Duodenal mucosa (tissue), 2 donors: Measurements from ENCODE around the gene SLC66A2.

Experiments used
- H3K27ac ChIP-seq: one replicate; pipeline ENCODE4 v1.7.0; 2013; ENCODE audit warnings: low read depth, low read length
- H3K27me3 ChIP-seq, 2 donors: one replicate each; pipeline ENCODE4 v1.7.0; 2013; ENCODE audit warnings: low read length in 2 of 2, control low read depth in 1 of 2; ENCODE audit not compliant: insufficient read depth in 2 of 2, control insufficient read depth in 1 of 2
- H3K36me3 ChIP-seq, 2 donors: one replicate each; pipeline ENCODE4 v1.7.0; 2013; ENCODE audit warnings: low read length in 2 of 2, control low read depth in 1 of 2; ENCODE audit not compliant: insufficient read depth in 2 of 2, control insufficient read depth in 1 of 2
- H3K4me1 ChIP-seq, 2 donors: one replicate each; pipeline ENCODE4 v1.7.0; 2013; ENCODE audit warnings: low read length in 2 of 2, control low read depth in 1 of 2; ENCODE audit not compliant: insufficient read depth in 2 of 2, control insufficient read depth in 1 of 2
- H3K4me3 ChIP-seq, 2 donors: one replicate each; pipeline ENCODE4 v1.7.0; 2013; ENCODE audit warnings: low read length in 2 of 2, low read depth in 1 of 2
- H3K9ac ChIP-seq, 2 donors: one replicate each; pipeline ENCODE4 v1.7.0; 2013; ENCODE audit warnings: low read length in 2 of 2, low read depth in 1 of 2
- H3K9me3 ChIP-seq, 2 donors: one replicate each; pipeline ENCODE4 v1.7.0; 2013; ENCODE audit warnings: low read length in 2 of 2, control low read depth in 1 of 2; ENCODE audit not compliant: control insufficient read depth in 1 of 2

Gene SLC66A2

DNA sequence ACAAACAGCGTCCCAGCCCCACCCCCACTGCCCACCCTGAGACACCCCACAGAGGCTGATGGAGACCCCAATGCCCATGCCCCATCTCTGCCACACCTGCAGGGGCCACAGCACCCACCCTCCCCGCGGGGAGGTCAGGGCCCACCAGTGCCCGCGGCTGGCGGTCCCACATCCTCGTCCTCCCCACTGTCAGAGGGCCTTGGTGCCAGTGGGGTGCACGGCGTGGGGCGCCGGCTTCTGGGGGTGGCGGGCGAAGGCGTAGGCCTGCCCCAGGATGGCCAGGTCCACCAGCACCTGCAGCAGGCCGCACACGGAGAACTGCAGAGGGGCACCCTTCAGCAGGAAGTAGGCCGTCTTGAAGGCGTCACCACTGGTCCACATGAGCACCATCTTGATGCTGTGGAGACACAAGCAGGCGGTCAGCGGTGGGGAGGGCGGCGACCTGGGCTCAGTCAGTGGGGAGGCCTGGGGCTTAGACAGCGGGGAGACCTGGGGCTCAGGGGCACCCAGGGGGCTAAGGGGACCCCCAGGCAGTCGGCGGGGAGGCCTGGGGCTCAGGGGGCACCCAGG lies 47.6 kb downstream of the SLC66A2 start:
- Histone ChIP-seq H3K9me3 (peaks cover 0 to 10% of the 10 kb centered on the region in 2 donors), H3K4me1 (no peaks in the 10 kb centered on the region), H3K4me3 (no peak overlapping the region), H3K27ac (no peak overlapping the region), H3K36me3 (peaks cover 0 to 12% of the 10 kb centered on the region in 2 donors), H3K9ac (no peak overlapping the region), H3K27me3 (no peaks in the 10 kb centered on the region)

DNA sequence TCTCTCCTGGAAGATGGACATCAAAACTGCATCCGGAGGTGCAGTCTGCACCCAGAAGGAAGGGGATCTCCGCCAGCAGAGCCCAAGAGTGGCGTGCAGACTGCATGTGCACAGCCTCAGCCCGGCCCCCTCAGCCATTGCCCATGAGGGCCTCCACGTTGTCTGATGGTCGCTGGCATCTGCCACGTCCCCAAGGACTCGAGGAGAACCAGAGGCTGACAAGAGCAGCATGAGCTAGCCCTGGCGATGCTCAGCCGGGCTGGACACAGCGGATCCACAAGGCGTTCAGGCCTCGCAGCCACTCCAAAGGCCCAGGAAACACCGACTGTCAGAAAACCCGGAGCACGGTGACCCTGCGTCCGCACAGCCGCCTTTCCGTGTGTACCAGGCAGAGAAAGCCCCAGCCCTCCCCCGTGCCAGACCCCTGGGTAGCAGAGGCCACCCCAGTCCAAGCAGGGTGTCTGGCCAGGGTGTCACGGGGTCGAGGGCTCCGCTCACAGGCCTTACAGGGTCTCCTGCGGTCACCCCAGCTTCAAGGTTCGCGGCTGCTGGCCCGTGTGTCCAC lies 48.3 kb downstream of the SLC66A2 start:
- Histone ChIP-seq H3K27me3 (no peaks in the 10 kb centered on the region), H3K36me3 (peaks cover 0 to 11% of the 10 kb centered on the region in 2 donors), H3K9me3 (peaks cover 3 to 11% of the 10 kb centered on the region in 2 donors)

DNA sequence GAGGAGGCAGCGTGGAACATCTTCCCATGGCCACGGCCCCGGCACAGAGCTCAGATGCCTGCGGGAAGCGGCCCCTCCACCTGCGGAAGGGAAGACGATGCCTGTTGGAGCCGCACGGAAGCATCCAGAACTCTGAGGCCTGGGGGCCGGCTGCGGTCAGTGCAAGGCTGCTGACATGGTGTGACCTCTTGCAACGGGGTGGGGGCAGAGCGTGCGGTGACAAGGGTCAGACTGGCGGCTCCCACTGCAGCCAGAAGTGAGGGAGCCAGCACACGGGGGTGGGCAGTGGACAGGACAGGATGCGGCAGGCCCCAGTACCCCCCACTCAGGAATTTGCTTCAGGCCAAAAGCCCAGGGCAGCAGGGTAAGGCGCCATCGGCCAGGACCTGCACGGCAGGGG lies 48.8 kb downstream of the SLC66A2 start:
- Histone ChIP-seq H3K4me1 (no peaks in the 10 kb centered on the region), H3K27ac (no peak overlapping the region), H3K9ac (no peak overlapping the region), H3K36me3 (peaks cover 0 to 11% of the 10 kb centered on the region in 2 donors), H3K9me3 (peaks cover 8 to 16% of the 10 kb centered on the region in 2 donors), H3K27me3 (no peaks in the 10 kb centered on the region), H3K4me3 (no peak overlapping the region)

More for the DNA sequence above, 48.3 kb downstream of the SLC66A2 start:
- Histone ChIP-seq H3K9ac (no peak overlapping the region), H3K4me1 (no peaks in the 10 kb centered on the region), H3K4me3 (no peak overlapping the region), H3K27ac (no peak overlapping the region)

DNA sequence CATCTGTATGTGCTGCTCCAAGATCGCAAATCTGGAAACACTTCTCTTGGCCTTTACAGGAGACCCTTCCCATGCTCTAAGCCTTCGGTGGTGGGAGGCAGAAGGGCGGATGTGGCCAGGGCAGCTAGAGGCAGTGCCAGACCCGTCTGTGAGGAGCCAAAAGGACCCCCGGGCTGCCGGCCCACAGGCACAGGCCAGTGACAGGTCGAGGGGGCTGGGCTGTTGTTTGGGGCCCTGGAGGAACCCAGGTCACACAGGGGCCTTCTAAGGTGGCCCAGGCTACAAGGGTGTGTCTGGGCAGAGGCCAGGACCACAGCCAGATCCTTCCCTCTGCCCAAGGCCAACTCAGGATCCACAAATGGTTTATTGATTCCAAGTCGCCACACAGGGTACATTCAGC lies 49.4 kb downstream of the SLC66A2 start:
- H3K9me3 ChIP-seq = peaks cover 14 to 22% of the 10 kb centered on the region in 2 donors
- peaks cover 0 to 11% of the 10 kb centered on the region in 2 donors for H3K36me3 ChIP-seq
- no peak overlapping the region for H3K27ac ChIP-seq

DNA sequence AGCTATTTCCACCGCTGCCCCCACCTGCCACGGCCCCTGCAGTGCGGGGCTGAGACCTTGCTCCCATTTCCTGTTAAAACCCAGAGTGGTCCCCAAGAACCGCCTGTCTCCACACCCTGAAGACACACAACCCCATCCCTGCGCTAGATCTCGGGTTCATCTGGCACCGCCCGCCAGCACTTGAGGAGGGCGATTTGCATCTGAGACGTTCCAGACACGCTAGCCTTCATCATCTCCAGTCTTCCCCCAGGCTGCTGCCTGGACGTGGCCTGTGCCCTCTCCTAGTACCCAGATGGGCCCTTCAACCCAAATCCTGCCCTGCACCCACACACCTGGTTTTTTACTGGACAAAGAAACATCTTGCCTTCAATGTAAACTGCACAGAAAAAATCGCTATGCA lies 49.8 kb downstream of the SLC66A2 start:
- Histone ChIP-seq H3K4me3 (no peak overlapping the region), H3K9me3 (peaks cover 18 to 26% of the 10 kb centered on the region in 2 donors), H3K27ac (no peak overlapping the region), H3K36me3 (peaks cover 0 to 11% of the 10 kb centered on the region in 2 donors), H3K9ac (no peak overlapping the region), H3K27me3 (no peaks in the 10 kb centered on the region), H3K4me1 (no peaks in the 10 kb centered on the region)

More for the DNA sequence above, 49.4 kb downstream of the SLC66A2 start:
- Histone ChIP-seq H3K4me1 (no peaks in the 10 kb centered on the region), H3K9ac (no peak overlapping the region), H3K4me3 (no peak overlapping the region), H3K27me3 (no peaks in the 10 kb centered on the region)

DNA sequence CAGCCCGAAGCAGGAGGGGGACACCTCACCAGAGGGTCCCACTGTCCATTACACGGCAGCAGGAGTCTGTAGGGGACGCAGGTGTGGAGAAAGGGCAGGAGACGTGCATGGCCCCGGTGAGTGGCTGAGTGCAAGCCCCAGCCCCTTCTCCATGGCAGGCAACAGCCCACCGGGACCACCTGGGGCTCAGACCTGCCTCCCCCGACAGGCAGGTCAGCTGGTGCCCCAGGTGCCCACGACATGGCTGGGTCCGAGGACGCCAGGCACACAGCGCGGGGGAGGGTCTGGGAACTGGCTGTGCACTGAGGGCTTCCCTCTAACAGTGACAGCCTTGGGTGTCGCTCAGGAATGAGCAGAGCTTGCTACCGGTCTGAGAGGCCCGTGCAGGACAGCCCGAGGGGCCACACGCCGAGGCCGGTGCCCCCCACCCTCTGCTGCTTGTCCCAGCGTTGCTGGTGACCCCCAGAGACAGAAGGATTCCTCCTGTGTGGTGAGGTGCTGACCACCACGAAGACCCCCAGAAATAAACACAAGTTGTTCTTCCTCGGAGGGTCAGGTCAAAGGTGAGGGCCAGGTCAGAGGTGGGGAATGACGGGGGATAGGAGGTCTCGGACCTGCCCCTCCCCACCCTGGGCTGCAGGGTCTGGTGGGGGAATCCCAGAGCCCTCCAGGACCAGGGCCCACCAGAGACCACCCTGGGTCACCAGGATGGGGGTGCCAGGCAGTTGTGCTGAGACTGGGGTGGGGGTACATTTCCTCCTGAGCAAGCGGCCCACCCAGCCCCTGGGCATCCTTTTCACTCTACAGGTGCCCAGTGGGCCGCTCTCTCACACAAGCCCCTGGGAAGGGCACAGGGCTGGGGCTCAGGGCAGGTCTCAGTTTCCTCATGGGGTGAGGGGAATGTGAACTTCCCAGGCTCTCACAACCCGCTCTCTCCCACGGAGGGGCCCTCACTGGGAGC lies 50.6 kb downstream of the SLC66A2 start:
- no peak overlapping the region for H3K27ac ChIP-seq
- H3K4me3 ChIP-seq = no peak overlapping the region
- H3K36me3 ChIP-seq = peaks cover 0 to 11% of the 10 kb centered on the region in 2 donors
- peaks cover 24 to 31% of the 10 kb centered on the region in 2 donors for H3K9me3 ChIP-seq
- H3K27me3 ChIP-seq = no peaks in the 10 kb centered on the region
- no peak overlapping the region for H3K9ac ChIP-seq
- no peaks in the 10 kb centered on the region for H3K4me1 ChIP-seq

DNA sequence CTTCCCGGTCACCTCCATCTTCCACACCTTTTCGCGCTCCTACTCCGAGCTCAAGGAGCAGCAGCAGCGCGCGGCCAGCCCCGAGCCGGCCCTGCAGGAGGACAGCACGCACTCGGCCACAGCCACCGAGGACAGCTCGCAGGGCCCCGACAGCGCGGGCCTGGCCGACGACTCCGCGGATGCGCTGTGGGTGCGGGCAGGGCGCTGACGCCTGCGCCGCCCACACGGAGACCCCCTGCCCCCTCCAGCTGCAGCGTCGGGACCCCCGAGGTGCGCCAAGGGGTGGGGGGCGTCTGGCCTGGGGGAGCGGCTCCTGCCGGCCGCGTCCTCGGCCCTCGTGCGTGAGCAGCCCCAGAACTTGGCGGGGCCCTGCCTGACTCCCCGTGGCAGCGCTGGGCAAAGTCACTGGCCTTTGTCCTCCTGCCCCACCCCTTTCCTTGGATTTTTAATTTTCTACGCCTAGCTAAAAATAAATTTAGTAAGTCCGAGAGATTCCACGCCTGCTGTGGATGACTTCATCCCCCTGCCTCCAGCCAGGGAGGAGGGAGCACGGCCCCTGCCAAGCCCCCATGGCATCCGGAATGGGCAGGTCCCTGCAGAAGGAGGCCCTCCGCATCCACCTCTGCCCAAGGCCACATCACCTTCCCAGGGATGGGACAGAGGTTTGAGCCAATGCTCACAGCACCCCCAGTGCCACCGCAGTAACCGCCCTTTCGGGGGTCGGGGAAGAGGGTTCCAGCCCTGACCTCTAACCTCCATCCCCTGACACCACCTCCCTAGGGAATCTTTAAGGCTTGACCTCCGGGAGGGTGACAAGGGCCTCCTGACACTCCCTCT lies 51.6 kb downstream of the SLC66A2 start:
- no peak overlapping the region for H3K4me3 ChIP-seq

DNA sequence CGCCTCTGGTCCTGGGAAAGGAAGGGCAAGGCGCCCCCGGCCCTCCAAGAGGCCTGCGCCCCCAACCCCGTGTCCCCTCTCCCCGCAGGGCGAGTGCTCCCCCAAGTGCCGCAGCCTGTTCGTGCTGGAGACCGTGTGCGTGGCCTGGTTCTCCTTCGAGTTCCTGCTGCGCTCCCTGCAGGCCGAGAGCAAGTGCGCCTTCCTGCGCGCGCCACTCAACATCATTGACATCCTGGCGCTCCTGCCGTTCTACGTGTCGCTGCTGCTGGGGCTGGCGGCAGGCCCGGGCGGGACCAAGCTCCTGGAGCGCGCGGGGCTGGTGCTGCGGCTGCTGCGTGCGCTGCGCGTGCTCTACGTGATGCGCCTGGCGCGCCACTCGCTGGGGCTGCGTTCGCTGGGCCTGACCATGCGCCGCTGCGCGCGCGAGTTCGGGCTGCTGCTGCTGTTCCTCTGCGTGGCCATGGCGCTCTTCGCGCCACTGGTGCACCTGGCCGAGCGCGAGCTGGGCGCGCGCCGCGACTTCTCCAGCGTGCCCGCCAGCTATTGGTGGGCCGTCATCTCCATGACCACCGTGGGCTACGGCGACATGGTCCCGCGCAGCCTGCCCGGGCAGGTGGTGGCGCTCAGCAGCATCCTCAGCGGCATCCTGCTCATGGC lies 52.4 kb downstream of the SLC66A2 start:
- H3K27ac ChIP-seq = no peak overlapping the region
- H3K9ac ChIP-seq = no peak overlapping the region
- H3K4me1 ChIP-seq = no peaks in the 10 kb centered on the region
- no peaks in the 10 kb centered on the region for H3K27me3 ChIP-seq
- H3K4me3 ChIP-seq = no peak overlapping the region
- peaks cover 0 to 11% of the 10 kb centered on the region in 2 donors for H3K36me3 ChIP-seq
- peaks cover 40% of the 10 kb centered on the region in 2 donors for H3K9me3 ChIP-seq

More for the DNA sequence above, 51.6 kb downstream of the SLC66A2 start:
- Histone ChIP-seq H3K9me3 (peaks cover 32 to 39% of the 10 kb centered on the region in 2 donors), H3K9ac (no peak overlapping the region), H3K27me3 (no peaks in the 10 kb centered on the region), H3K36me3 (peaks cover 0 to 11% of the 10 kb centered on the region in 2 donors), H3K4me1 (no peaks in the 10 kb centered on the region), H3K27ac (no peak overlapping the region)

DNA sequence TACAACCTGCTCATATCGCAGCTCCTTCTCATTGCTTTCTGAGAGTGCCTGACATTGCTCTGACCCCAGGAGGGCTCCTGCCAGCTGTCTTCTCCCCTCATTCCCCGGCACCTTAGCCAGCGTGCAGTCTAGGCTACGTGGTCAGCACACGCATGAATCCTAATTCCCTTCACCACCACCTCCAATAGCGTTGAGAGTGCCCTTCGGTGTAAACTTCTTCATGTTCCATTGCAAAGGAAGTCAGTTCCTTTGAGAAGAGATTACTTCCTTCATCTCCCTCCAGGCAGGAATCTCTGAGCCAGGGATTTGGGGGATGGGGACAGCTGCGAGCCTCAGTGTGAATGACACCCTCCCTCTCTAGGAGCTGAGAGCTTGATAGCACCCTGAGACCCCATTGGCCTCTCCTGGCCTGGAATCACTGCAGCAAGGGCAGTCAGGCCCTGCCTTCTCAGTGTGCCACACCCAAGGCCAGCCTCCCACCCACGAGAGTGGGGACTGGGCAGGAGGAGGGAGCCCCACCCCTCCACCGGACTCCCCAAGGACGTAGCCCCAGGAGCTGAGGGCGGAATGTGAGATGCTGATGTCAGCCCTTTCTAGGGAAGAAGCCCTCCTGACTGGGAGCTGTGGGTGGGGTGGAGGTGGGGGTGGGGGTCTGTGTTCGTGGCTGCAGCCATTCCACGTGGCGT lies 53.4 kb downstream of the SLC66A2 start:
- Histone ChIP-seq H3K4me1 (no peaks in the 10 kb centered on the region), H3K27me3 (no peaks in the 10 kb centered on the region), H3K9ac (no peak overlapping the region), H3K36me3 (peaks cover 0 to 6% of the 10 kb centered on the region in 2 donors), H3K27ac (no peak overlapping the region), H3K4me3 (no peak overlapping the region), H3K9me3 (peaks cover 49 to 50% of the 10 kb centered on the region in 2 donors)
